HFFc6 (cell line): Measurements from ENCODE around the gene FDPS. TPM values are rescaled to one million over a fixed set of nuclear protein-coding genes. Genes with fewer than 3 reads are reported as not detected.

ENCODE experiments used
- DNase-seq: peaks from one replicate; pipeline ENCODE4 v3.0.0-alpha.2; 2018
- H3K27ac Mint-ChIP-seq: 2 replicates; pipeline ENCODE4 v1.8.0; 2020; ENCODE audit warnings: mild to moderate bottlenecking, mixed read lengths
- H3K27me3 Mint-ChIP-seq: 2 replicates; pipeline ENCODE4 v1.8.0; 2021; ENCODE audit warnings: mild to moderate bottlenecking, moderate library complexity, mixed read lengths; ENCODE audit not compliant: insufficient read depth
- H3K36me3 Mint-ChIP-seq: 2 replicates; pipeline ENCODE4 v1.8.0; 2021; ENCODE audit warnings: low read depth, mixed read lengths
- H3K4me1 Mint-ChIP-seq: 2 replicates; pipeline ENCODE4 v1.8.0; 2020; ENCODE audit warnings: low read depth, mixed read lengths
- H3K4me3 Mint-ChIP-seq: 2 replicates; pipeline ENCODE4 v1.8.0; 2020; ENCODE audit warnings: mild to moderate bottlenecking, moderate library complexity, mixed read lengths
- H3K9me3 Mint-ChIP-seq: 2 replicates; pipeline ENCODE4 v1.8.0; 2020; ENCODE audit warnings: mild to moderate bottlenecking, mixed read lengths
- microRNA-seq: library from miRNA; unstranded; fragments of <30 nt; microRNA quantifications from one replicate; pipeline ENCODE4, GENCODE V29; 2019
- total RNA-seq, 6 experiments: library from RNA; stranded (reverse); fragmentation: NEBNext Ultra II Directional; extraction: Animal tissue kit (Norgen Biotek cat#: 25700); gene quantifications; 2 replicates in 1 of 6; 3 replicates in 5 of 6; pipeline ENCODE4 v1.2.3, GENCODE V29; 2021
- TF ChIP-seq, protein P1 (sequence below): fragments of 200-600 bp; sonication (generic); IDR thresholded peaks from 2 replicates; pipeline ENCODE4 v1.5.0; 2021; ENCODE audit warnings: antibody characterized with exemption, mild to moderate bottlenecking

FDPS gene
- total RNA-seq, 6 experiments from 2014 or later, result 117 to 147 (median 127) TPM

- Mint-ChIP-seq H3K27ac (no peak overlapping the region), H3K9me3 (no peaks in the 10 kb centered on the region), H3K4me1 (no peaks in the 10 kb centered on the region), H3K4me3 (no peak overlapping the region), H3K27me3 (no peaks in the 10 kb centered on the region; the same call in 1 of the 2 replicates), H3K36me3 (peaks cover 35% of the 10 kb centered on the region)
- TF ChIP-seq, protein P1, sequence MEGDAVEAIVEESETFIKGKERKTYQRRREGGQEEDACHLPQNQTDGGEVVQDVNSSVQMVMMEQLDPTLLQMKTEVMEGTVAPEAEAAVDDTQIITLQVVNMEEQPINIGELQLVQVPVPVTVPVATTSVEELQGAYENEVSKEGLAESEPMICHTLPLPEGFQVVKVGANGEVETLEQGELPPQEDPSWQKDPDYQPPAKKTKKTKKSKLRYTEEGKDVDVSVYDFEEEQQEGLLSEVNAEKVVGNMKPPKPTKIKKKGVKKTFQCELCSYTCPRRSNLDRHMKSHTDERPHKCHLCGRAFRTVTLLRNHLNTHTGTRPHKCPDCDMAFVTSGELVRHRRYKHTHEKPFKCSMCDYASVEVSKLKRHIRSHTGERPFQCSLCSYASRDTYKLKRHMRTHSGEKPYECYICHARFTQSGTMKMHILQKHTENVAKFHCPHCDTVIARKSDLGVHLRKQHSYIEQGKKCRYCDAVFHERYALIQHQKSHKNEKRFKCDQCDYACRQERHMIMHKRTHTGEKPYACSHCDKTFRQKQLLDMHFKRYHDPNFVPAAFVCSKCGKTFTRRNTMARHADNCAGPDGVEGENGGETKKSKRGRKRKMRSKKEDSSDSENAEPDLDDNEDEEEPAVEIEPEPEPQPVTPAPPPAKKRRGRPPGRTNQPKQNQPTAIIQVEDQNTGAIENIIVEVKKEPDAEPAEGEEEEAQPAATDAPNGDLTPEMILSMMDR, result no peak
- no peak for DNase-seq
Measured at GRCh38 chr1:155339515-155340097, 30.9 kb downstream of the FDPS start.

GRCh38 chr1:155342842-155343241, 34.2 kb downstream of the FDPS start:
- Mint-ChIP-seq H3K4me3 (no peak overlapping the region), H3K27ac (no peak overlapping the region), H3K27me3 (no peaks in the 10 kb centered on the region; the same call in 1 of the 2 replicates), H3K4me1 (no peaks in the 10 kb centered on the region), H3K9me3 (no peaks in the 10 kb centered on the region), H3K36me3 (peaks cover 33% of the 10 kb centered on the region)
- no peak for DNase-seq
- TF ChIP-seq, protein P1, result no peak

DNA sequence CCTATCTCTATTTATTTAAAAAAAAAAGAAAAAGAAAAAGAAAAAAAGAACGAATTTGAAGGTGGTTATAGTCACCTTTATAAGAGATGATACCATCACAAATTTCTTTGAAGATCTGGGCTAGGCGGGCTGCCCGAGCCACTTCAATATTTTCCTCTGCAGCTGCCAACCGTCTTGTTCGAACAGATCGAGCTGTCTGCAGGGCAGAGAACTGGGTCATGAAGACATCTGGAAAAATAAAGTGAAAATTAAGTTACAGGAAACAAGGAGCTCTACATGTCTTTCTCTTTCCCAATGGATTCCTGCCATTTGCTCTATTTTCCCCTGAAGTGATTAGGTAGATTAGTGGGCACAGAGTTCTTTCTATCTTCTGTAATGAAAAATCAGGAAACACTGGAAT, 44.0 kb downstream of the FDPS start:
- Mint-ChIP-seq H3K9me3 (no peaks in the 10 kb centered on the region), H3K36me3 (peaks cover 29% of the 10 kb centered on the region), H3K4me1 (no peaks in the 10 kb centered on the region), H3K27ac (no peak overlapping the region), H3K4me3 (no peak overlapping the region), H3K27me3 (no peaks in the 10 kb centered on the region)
- TF ChIP-seq, protein P1, result no peak
- no peak for DNase-seq

DNA sequence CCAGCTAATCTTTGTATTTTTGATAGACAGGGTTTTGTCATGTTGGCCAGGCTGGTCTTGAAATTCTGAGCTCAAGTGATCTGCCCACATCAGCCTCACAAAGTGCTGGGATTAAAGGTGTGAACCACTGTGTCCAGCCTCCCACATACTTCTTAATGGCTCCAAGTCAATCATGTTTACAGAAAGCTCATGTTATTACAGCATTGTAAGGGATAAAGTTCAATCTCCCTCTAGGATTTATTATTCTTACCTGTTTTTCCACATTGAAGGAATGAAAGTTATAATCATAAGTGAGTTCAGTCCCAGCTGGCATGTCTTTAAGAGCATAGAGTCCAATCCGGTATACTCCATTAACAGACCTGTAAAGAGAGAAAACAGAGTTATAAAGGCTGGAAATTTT, 51.4 kb downstream of the FDPS start:
- no peak for DNase-seq
- Mint-ChIP-seq H3K4me1 (no peaks in the 10 kb centered on the region), H3K36me3 (peaks cover 11% of the 10 kb centered on the region)

More for the DNA sequence above, 51.4 kb downstream of the FDPS start:
- Mint-ChIP-seq H3K4me3 (no peak overlapping the region), H3K9me3 (no peaks in the 10 kb centered on the region), H3K27ac (no peak overlapping the region), H3K27me3 (peaks cover 1% of the 10 kb centered on the region; the same call in 1 of the 2 replicates)
- TF ChIP-seq, protein P1, result no peak

Small RNA genes within 50 kb of the gene (microRNA-seq; reads per million reads assigned to microRNA genes)
- not detected for gene MIR555

Other genes starting within 250 kb of the FDPS start
- 1 to 10 TPM; 3.6 to 5.6 (median 4.8) TPM for gene EFNA4, start 245.1 kb upstream of the FDPS start, total RNA-seq
- gene EFNA3, start 230.0 kb upstream of the FDPS start, total RNA-seq, result under 1 TPM; 0.25 to 0.87 (median 0.55) TPM
- gene EFNA1, start 181.0 kb upstream of the FDPS start, total RNA-seq, result under 1 TPM in 1 of 6 experiments, not detected in 5; 0.19 TPM
- 10 to 100 TPM; 23.5 to 36.4 (median 29.5) TPM for gene SLC50A1, start 173.0 kb upstream of the FDPS start, total RNA-seq
- gene DPM3, start 168.3 kb upstream of the FDPS start, total RNA-seq, result 100 to 1,000 TPM in 1 of 6 experiments, 10 to 100 TPM in 5; 66.2 to 110 (median 86.2) TPM
- 100 to 1,000 TPM; 231 to 351 (median 285) TPM for gene KRTCAP2, start 135.6 kb upstream of the FDPS start, total RNA-seq
- 1 to 10 TPM; 5.1 to 7.1 (median 6.1) TPM for gene TRIM46, start 135.0 kb upstream of the FDPS start, total RNA-seq
- gene THBS3, start 101.0 kb upstream of the FDPS start, total RNA-seq, result 10 to 100 TPM; 13.9 to 20.3 (median 16.9) TPM
- 10 to 100 TPM; 49.8 to 55.4 (median 51.5) TPM for gene MTX1, start 100.2 kb upstream of the FDPS start, total RNA-seq
- 10 to 100 TPM; 53.6 to 81.3 (median 58.8) TPM for gene ENTREP3, start 53.4 kb upstream of the FDPS start, total RNA-seq
- gene SCAMP3, start 46.5 kb upstream of the FDPS start, total RNA-seq, result 100 to 1,000 TPM; 125 to 150 (median 135) TPM
- 10 to 100 TPM; 24.8 to 32.8 (median 30.0) TPM for gene CLK2, start 35.4 kb upstream of the FDPS start, total RNA-seq
- 1 to 10 TPM; 1.3 to 1.6 (median 1.5) TPM for gene HCN3, start 31.4 kb upstream of the FDPS start, total RNA-seq
- not detected for gene PKLR, start 7.4 kb upstream of the FDPS start, total RNA-seq
- 10 to 100 TPM; 26.6 to 36.0 (median 32.9) TPM for gene RUSC1, start 12.0 kb downstream of the FDPS start, total RNA-seq